CD4-positive, CD25-positive, alpha-beta regulatory T cell (primary cell): ENCODE results near the gene MAST4. TPM values are rescaled to one million over a fixed set of nuclear protein-coding genes. Genes with fewer than 3 reads are reported as not detected.

Experiments used
- ATAC-seq, 2 donors: fragments of 150-1000 bp; cut with Tn5 transposase; one replicate each; pipeline ENCODE4 v1.10.0; 2021; ENCODE audit warnings: low read depth in 2 of 2, moderate number of reproducible peaks in 2 of 2, moderate library complexity in 1 of 2
- DNase-seq, 3 donors: peaks; one replicate each; pipeline versions ENCODE4 v3.0.0 to v3.0.0-alpha.2; 2012 to 2022; ENCODE audit warnings: mixed read lengths in 1 of 3
- H3K27ac ChIP-seq: one replicate; pipeline ENCODE4 v1.7.0; 2013; ENCODE audit warnings: mild to moderate bottlenecking, low read length; ENCODE audit not compliant: insufficient read depth, poor library complexity, severe bottlenecking
- H3K27me3 ChIP-seq: one replicate; pipeline ENCODE4 v1.7.0; 2013; ENCODE audit warnings: low read length; ENCODE audit not compliant: control insufficient read depth, insufficient read depth
- H3K36me3 ChIP-seq: one replicate; pipeline ENCODE4 v1.7.0; 2013; ENCODE audit warnings: mild to moderate bottlenecking, low read length, moderate library complexity; ENCODE audit not compliant: control insufficient read depth, insufficient read depth
- H3K4me1 ChIP-seq: 2 replicates; pipeline ENCODE4 v1.7.0; 2013; ENCODE audit warnings: mild to moderate bottlenecking, low read length; ENCODE audit not compliant: insufficient read depth, control insufficient read depth, poor library complexity, severe bottlenecking
- H3K4me3 ChIP-seq: one replicate; pipeline ENCODE4 v1.7.0; 2013; ENCODE audit warnings: low read depth, mild to moderate bottlenecking, low read length, moderate library complexity
- H3K9me3 ChIP-seq, 2 experiments: 1 replicate in 1 of 2; 2 replicates in 1 of 2; pipeline ENCODE4 v1.7.0; 2013; ENCODE audit warnings: low read length in 2 of 2, mild to moderate bottlenecking in 1 of 2, moderate library complexity in 1 of 2; ENCODE audit not compliant: control insufficient read depth in 2 of 2
- H3K27ac Mint-ChIP-seq, 3 donors: one replicate each; pipeline ENCODE4 v1.8.0; 2020 to 2022; ENCODE audit warnings: mild to moderate bottlenecking in 3 of 3, mixed read lengths in 3 of 3, moderate library complexity in 2 of 3
- H3K27me3 Mint-ChIP-seq: one replicate; pipeline ENCODE4 v1.8.0; 2022; ENCODE audit warnings: mild to moderate bottlenecking, mixed read lengths
- H3K36me3 Mint-ChIP-seq: one replicate; pipeline ENCODE4 v1.8.0; 2020; ENCODE audit warnings: mixed read lengths
- H3K4me1 Mint-ChIP-seq, 4 donors: one replicate each; pipeline ENCODE4 v1.8.0; 2020 to 2022; ENCODE audit warnings: mixed read lengths in 4 of 4, mild to moderate bottlenecking in 1 of 4
- H3K4me3 Mint-ChIP-seq, 4 donors: one replicate each; pipeline ENCODE4 v1.8.0; 2020 to 2022; ENCODE audit warnings: mild to moderate bottlenecking in 4 of 4, mixed read lengths in 4 of 4, moderate library complexity in 3 of 4
- H3K9me3 Mint-ChIP-seq, 7 donors: one replicate each; pipeline ENCODE4 v1.8.0; 2020 to 2022; ENCODE audit warnings: mixed read lengths in 7 of 7, mild to moderate bottlenecking in 3 of 7, moderate library complexity in 2 of 7
- polyA plus RNA-seq, 4 donors: library from polyadenylated mRNA; unstranded; fragments of 300-500 nt; fragmentation: Illumina TruSeq; gene quantifications; one replicate each; pipeline ENCODE4 v1.2.3, GENCODE V29; 2021
- total RNA-seq: library from RNA; stranded (reverse); gene quantifications from one replicate; pipeline ENCODE4 v1.2.3, GENCODE V29; 2022

MAST4 gene
- total and polyA plus RNA-seq, 5 donors from 2014 or later: 11.7 to 54.1 (median 12.7) TPM

GRCh38 chr5:67094476-67095300 lies 498.5 kb downstream of the MAST4 start:
- Mint-ChIP-seq H3K36me3 (peaks cover 26% of the 10 kb centered on the region), H3K27ac (peak overlapping the region in 1 of 3 donors; percentile 43)

GRCh38 chr5:67095346-67096171 lies 499.4 kb downstream of the MAST4 start:
- H3K36me3 Mint-ChIP-seq: peaks cover 33% of the 10 kb centered on the region

More at GRCh38 chr5:67094476-67095300, 498.5 kb downstream of the MAST4 start:
- Histone ChIP-seq H3K27me3 (no peaks in the 10 kb centered on the region), H3K9me3 (no peaks in the 10 kb centered on the region), H3K27ac (no peak overlapping the region), H3K36me3 (peaks cover 29% of the 10 kb centered on the region), H3K4me3 (no peak overlapping the region), H3K4me1 (no peaks in the 10 kb centered on the region)
- Mint-ChIP-seq H3K9me3 (no peaks in the 10 kb centered on the region), H3K4me1 (peaks cover 6 to 14% (median 11%) of the 10 kb centered on the region in 4 donors), H3K27me3 (no peaks in the 10 kb centered on the region), H3K4me3 (no peak overlapping the region)
- ATAC-seq (no peak), DNase-seq (no peak)

GRCh38 chr5:67098656-67099055 lies 502.5 kb downstream of the MAST4 start:
- H3K27ac ChIP-seq: no peak overlapping the region
- Mint-ChIP-seq H3K36me3 (peaks cover 38% of the 10 kb centered on the region), H3K27me3 (no peaks in the 10 kb centered on the region), H3K4me3 (no peak overlapping the region), H3K4me1 (peaks cover 9 to 17% (median 14%) of the 10 kb centered on the region in 4 donors), H3K9me3 (no peaks in the 10 kb centered on the region), H3K27ac (no peak overlapping the region)
- H3K9me3 ChIP-seq: no peaks in the 10 kb centered on the region
- no peaks in the 10 kb centered on the region for H3K27me3 ChIP-seq
- DNase-seq (no peak), ATAC-seq (no peak)
- H3K4me3 ChIP-seq: no peak overlapping the region
- peaks cover 4% of the 10 kb centered on the region for H3K4me1 ChIP-seq
- peaks cover 40% of the 10 kb centered on the region for H3K36me3 ChIP-seq

More at GRCh38 chr5:67095346-67096171, 499.4 kb downstream of the MAST4 start:
- no peak overlapping the region for H3K27ac ChIP-seq
- H3K27ac Mint-ChIP-seq: no peak overlapping the region
- H3K4me3 ChIP-seq: no peak overlapping the region
- no peaks in the 10 kb centered on the region for H3K27me3 ChIP-seq
- ATAC-seq: no peak
- H3K4me1 ChIP-seq: peaks cover 4% of the 10 kb centered on the region
- H3K36me3 ChIP-seq: peaks cover 27% of the 10 kb centered on the region
- H3K4me3 Mint-ChIP-seq: no peak overlapping the region
- H3K4me1 Mint-ChIP-seq: peaks cover 14 to 22% (median 16%) of the 10 kb centered on the region in 4 donors
- H3K9me3 Mint-ChIP-seq: no peaks in the 10 kb centered on the region
- no peaks in the 10 kb centered on the region for H3K27me3 Mint-ChIP-seq
- no peak for DNase-seq
- H3K9me3 ChIP-seq: no peaks in the 10 kb centered on the region

- Mint-ChIP-seq H3K27ac (peak overlapping the region in 2 of 3 donors; percentile 6 to 55), H3K9me3 (no peaks in the 10 kb centered on the region), H3K4me1 (peaks cover 7 to 13% (median 11%) of the 10 kb centered on the region in 4 donors), H3K27me3 (no peaks in the 10 kb centered on the region), H3K4me3 (peak overlapping the region in 1 of 4 donors; percentile 51), H3K36me3 (peaks cover 47% of the 10 kb centered on the region)
- DNase-seq: peak in 1 of 3 donors; percentile 24
- no peak for ATAC-seq
- Histone ChIP-seq H3K4me3 (peak overlapping the region; percentile 10), H3K36me3 (peaks cover 47% of the 10 kb centered on the region), H3K9me3 (no peaks in the 10 kb centered on the region), H3K27me3 (no peaks in the 10 kb centered on the region), H3K4me1 (peaks cover 4% of the 10 kb centered on the region), H3K27ac (no peak overlapping the region)
Measured at GRCh38 chr5:67100301-67100700, 504.1 kb downstream of the MAST4 start.

- no peak overlapping the region for H3K4me3 ChIP-seq
- H3K27ac ChIP-seq: no peak overlapping the region
- H3K27ac Mint-ChIP-seq: no peak overlapping the region
- H3K4me1 ChIP-seq: peaks cover 4% of the 10 kb centered on the region
- H3K9me3 ChIP-seq: no peaks in the 10 kb centered on the region
- H3K27me3 Mint-ChIP-seq: no peaks in the 10 kb centered on the region
- H3K27me3 ChIP-seq: no peaks in the 10 kb centered on the region
- ATAC-seq: no peak
- no peaks in the 10 kb centered on the region for H3K9me3 Mint-ChIP-seq
- peaks cover 61% of the 10 kb centered on the region for H3K36me3 ChIP-seq
- H3K4me3 Mint-ChIP-seq: no peak overlapping the region
- no peak for DNase-seq
- peaks cover 55% of the 10 kb centered on the region for H3K36me3 Mint-ChIP-seq
- H3K4me1 Mint-ChIP-seq: peaks cover 5 to 20% (median 11%) of the 10 kb centered on the region in 4 donors
Measured at GRCh38 chr5:67102708-67103107, 506.5 kb downstream of the MAST4 start.

GRCh38 chr5:67104859-67105258 lies 508.7 kb downstream of the MAST4 start:
- no peaks in the 10 kb centered on the region for H3K9me3 ChIP-seq
- H3K4me1 ChIP-seq: peaks cover 4% of the 10 kb centered on the region
- H3K36me3 ChIP-seq: peaks cover 70% of the 10 kb centered on the region
- Mint-ChIP-seq H3K4me3 (no peak overlapping the region), H3K4me1 (peaks cover 0 to 18% (median 6%) of the 10 kb centered on the region in 4 donors), H3K9me3 (no peaks in the 10 kb centered on the region), H3K27ac (no peak overlapping the region), H3K27me3 (no peaks in the 10 kb centered on the region), H3K36me3 (peaks cover 60% of the 10 kb centered on the region)
- H3K27me3 ChIP-seq: no peaks in the 10 kb centered on the region
- H3K27ac ChIP-seq: no peak overlapping the region
- ATAC-seq (no peak), DNase-seq (no peak)
- no peak overlapping the region for H3K4me3 ChIP-seq

GRCh38 chr5:67105270-67105669 lies 509.1 kb downstream of the MAST4 start:
- Mint-ChIP-seq H3K27ac (no peak overlapping the region), H3K27me3 (no peaks in the 10 kb centered on the region), H3K4me1 (peaks cover 0 to 14% (median 2%) of the 10 kb centered on the region in 4 donors), H3K36me3 (peaks cover 60% of the 10 kb centered on the region), H3K4me3 (no peak overlapping the region), H3K9me3 (no peaks in the 10 kb centered on the region)
- H3K27me3 ChIP-seq: no peaks in the 10 kb centered on the region
- no peak for DNase-seq
- H3K27ac ChIP-seq: no peak overlapping the region
- no peaks in the 10 kb centered on the region for H3K9me3 ChIP-seq
- no peak overlapping the region for H3K4me3 ChIP-seq
- H3K4me1 ChIP-seq: peaks cover under 1% of the 10 kb centered on the region
- peaks cover 72% of the 10 kb centered on the region for H3K36me3 ChIP-seq
- ATAC-seq: no peak
